Psoas muscle (tissue), 8 donors: ENCODE data around the gene BICC1. TPM values are rescaled to one million over a fixed set of nuclear protein-coding genes. Genes with fewer than 3 reads are reported as not detected.
A peak's percentile ranks its signal among the peaks of the same experiment; 100 is the strongest.

Source experiments
- ATAC-seq, 4 donors: fragments of 200-7000 bp; cut with Tn5 transposase; one replicate each; pipeline ENCODE4 v1.9.1; 2020; ENCODE audit warnings: moderate library complexity in 3 of 4, mild to moderate bottlenecking in 2 of 4
- DNase-seq, 2 donors: peaks; one replicate each; pipeline ENCODE4 v3.0.0-alpha.2; 2020
- H3K27ac ChIP-seq: fragments of 200-600 bp; one replicate; pipeline ENCODE4 v1.8.0; 2022
- H3K27me3 ChIP-seq, 3 donors: fragments of 200-600 bp in 1 of 3; one replicate each; pipeline versions ENCODE4 v1.6.1 to v1.8.0; 2013 to 2022; ENCODE audit warnings: low read length in 2 of 3, mild to moderate bottlenecking in 2 of 3, moderate library complexity in 1 of 3; ENCODE audit not compliant: insufficient read depth in 3 of 3
- H3K36me3 ChIP-seq, 2 donors: fragments of 200-600 bp in 1 of 2; one replicate each; pipeline versions ENCODE4 v1.6.1 to v1.8.0; 2013 to 2022; ENCODE audit warnings: low read depth in 1 of 2, mild to moderate bottlenecking in 1 of 2, moderate library complexity in 1 of 2; ENCODE audit not compliant: insufficient read depth in 1 of 2
- H3K4me1 ChIP-seq: fragments of 200-600 bp; one replicate; pipeline ENCODE4 v1.8.0; 2022
- H3K4me3 ChIP-seq: fragments of 200-600 bp; one replicate; pipeline ENCODE4 v1.8.0; 2022; ENCODE audit warnings: mild to moderate bottlenecking
- H3K9me3 ChIP-seq: fragments of 200-600 bp; one replicate; pipeline ENCODE4 v1.8.0; 2022
- CTCF ChIP-seq: fragments of 200-600 bp; IDR thresholded peaks from one replicate; pipeline ENCODE4 v1.8.0; 2022; ENCODE audit warnings: antibody characterized with exemption
- WGBS, 3 donors: extraction: QIAGEN DNeasy Blood & Tissue Kit; methylation state at CpG; one replicate each; pipeline versions ENCODE4 v1.1.6 to v1.1.7; 2013; 5-methylcytosine and 5-hydroxymethylcytosine counted together
- intact Hi-C, 2 donors: fragments of 100-400 bp; cut with DNase I; formaldehyde crosslinking; loops; one replicate each; pipeline versions ENCODE4 v1.11.0 to v1.14.2; 2022
- polyA plus RNA-seq, 3 donors: library from polyadenylated mRNA; stranded (reverse); fragments of 200-250 nt; gene quantifications; one replicate each; pipeline ENCODE4 v1.2.3, GENCODE V29; 2013
- total RNA-seq, 4 donors: library from RNA; stranded (reverse); fragmentation: NEBNext Ultra II Directional in 2 of 4; extraction: Animal tissue kit (Norgen Biotek cat#: 25700) in 2 of 4; gene quantifications; one replicate each; pipeline versions ENCODE4 v1.2.1 to v1.2.4, GENCODE V29; 2021 to 2023
- donor health status: healthy with polysubstance abuse.
- donor health status: DM: no; HTN: no; CAD: no; lungs with moderate emphysema.
- donor health status: Bipolar disorder and iron deficiency.
- donor health status: healthy.
- donor health status: DM: yes; HTN: yes; CAD: no.
- donor health status: DM: no; HTN: no; CAD: no.
- donor health status: DM: no; HTN: no; CAD: no.
- donor health status: DM: yes; HTN: yes; CAD: no.

BICC1 gene
- total and polyA plus RNA-seq, 7 donors: 4.7 to 13.2 (median 6.9) TPM

GRCh38 chr10:58477902-58478301, 34.8 kb upstream of the BICC1 start:
- TF ChIP-seq CTCF: no peak
- no peak for ATAC-seq
- no peaks in the 10 kb centered on the region for H3K27me3 ChIP-seq
- no peaks in the 10 kb centered on the region for H3K9me3 ChIP-seq
- 48 to 65% (median 53%) methylated on average over 2 of the region's 2 CpGs for WGBS, 3 donors
- no peak overlapping the region for H3K4me3 ChIP-seq
- H3K4me1 ChIP-seq: no peaks in the 10 kb centered on the region
- H3K36me3 ChIP-seq: no peaks in the 10 kb centered on the region
- no peak overlapping the region for H3K27ac ChIP-seq
- intact Hi-C loops: no loop called here
- no peak for DNase-seq

GRCh38 chr10:58479045-58479444, 33.6 kb upstream of the BICC1 start:
- Histone ChIP-seq H3K36me3 (no peaks in the 10 kb centered on the region), H3K27me3 (no peaks in the 10 kb centered on the region), H3K4me3 (no peak overlapping the region), H3K27ac (no peak overlapping the region), H3K9me3 (no peaks in the 10 kb centered on the region), H3K4me1 (no peaks in the 10 kb centered on the region)
- WGBS, 3 donors: 68 to 81% (median 79%) methylated on average over 2 of the region's 2 CpGs
- TF ChIP-seq CTCF: no peak
- DNase-seq: no peak
- ATAC-seq: no peak
- intact Hi-C loops: no loop called here

DNA sequence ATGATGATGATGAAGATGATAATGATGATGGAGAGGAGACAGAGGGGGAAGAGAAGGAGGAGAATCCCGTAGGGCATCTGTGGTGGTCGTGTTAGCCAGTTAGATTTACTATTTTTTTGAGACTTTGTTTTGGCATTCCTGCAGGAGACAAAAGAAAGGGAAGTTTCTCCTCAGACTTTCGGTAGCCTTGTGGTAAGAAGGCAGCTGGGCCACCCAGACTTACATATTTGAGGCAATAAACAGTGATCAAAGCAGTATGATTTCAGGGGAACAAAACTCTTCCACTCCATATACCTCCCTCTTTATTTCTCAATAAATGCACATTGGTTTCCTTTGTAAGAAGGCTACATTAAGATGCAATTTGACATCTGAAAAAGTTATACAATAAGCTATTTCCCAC, 32.4 kb upstream of the BICC1 start:
- H3K4me1 ChIP-seq: no peaks in the 10 kb centered on the region
- H3K36me3 ChIP-seq: no peaks in the 10 kb centered on the region
- TF ChIP-seq CTCF: no peak
- ATAC-seq (no peak), DNase-seq (no peak)
- H3K27me3 ChIP-seq: no peaks in the 10 kb centered on the region
- intact Hi-C loops: no loop called here
- no peak overlapping the region for H3K27ac ChIP-seq
- H3K4me3 ChIP-seq: no peak overlapping the region
- WGBS, 3 donors: 69 to 83% (median 81%) methylated on average over 3 of the region's 3 CpGs
- H3K9me3 ChIP-seq: no peaks in the 10 kb centered on the region

DNA sequence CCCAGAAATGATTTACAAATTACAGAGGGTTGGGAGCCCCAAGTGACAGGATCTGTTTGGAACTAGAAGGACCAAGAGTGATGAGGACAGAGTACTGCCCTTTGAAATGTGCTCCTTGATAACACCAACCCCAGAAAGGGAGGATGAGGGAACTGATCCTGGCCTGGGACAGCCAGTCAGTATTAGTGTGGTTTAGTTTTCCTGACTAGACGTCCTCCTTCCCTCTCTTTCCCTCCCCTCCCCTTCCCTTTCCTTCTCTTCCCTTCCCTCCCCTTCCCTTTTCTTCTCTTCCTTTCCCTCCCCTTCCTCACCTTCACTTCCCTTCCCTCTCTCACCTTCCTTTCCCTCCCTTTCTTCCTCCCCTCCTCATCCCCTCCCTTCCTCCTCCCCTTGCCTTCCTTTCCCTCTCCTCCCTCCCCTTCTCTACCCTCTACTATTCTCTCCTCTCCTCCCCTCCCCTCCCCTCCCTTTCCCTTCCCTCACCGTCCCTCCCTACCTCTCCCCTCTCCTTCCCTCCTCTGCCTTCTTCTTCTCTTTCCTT, 31.0 kb upstream of the BICC1 start:
- ATAC-seq (no peak), DNase-seq (no peak)
- Histone ChIP-seq H3K9me3 (no peaks in the 10 kb centered on the region), H3K27me3 (no peaks in the 10 kb centered on the region), H3K4me1 (no peaks in the 10 kb centered on the region), H3K36me3 (no peaks in the 10 kb centered on the region), H3K4me3 (no peak overlapping the region), H3K27ac (no peak overlapping the region)
- TF ChIP-seq CTCF: no peak
- intact Hi-C loops: no loop called here
- 49 to 78% (median 62%) methylated on average over 2 of the region's 2 CpGs for WGBS, 3 donors

- Histone ChIP-seq H3K27ac (no peak overlapping the region), H3K36me3 (no peaks in the 10 kb centered on the region), H3K4me1 (no peaks in the 10 kb centered on the region), H3K27me3 (no peaks in the 10 kb centered on the region), H3K4me3 (no peak overlapping the region), H3K9me3 (no peaks in the 10 kb centered on the region)
- ATAC-seq: peak in 1 of 4 donors; percentile 36
- 40 to 56% (median 43%) methylated on average over 1 of the region's 1 CpG for WGBS, 3 donors
- no peak for DNase-seq
- TF ChIP-seq CTCF: no peak
- intact Hi-C loops: no loop called here
These were observed 25.9 kb upstream of the BICC1 start for GRCh38 chr10:58486821-58487220.
